ENCODE results near the gene LRMDA.

The LRMDA gene

GRCh38 chr10:75987616-75988015 is 556.2 kb downstream of the LRMDA start:
- Histone ChIP-seq H3K27me3 (ENCODE audit: insufficient read depth, low read depth) (no peaks in the 10 kb centered on the region), H4K20me1 (ENCODE audit: insufficient read depth) (no peaks in the 10 kb centered on the region), H3K9ac (no peak overlapping the region), H3K4me2 (no peak overlapping the region), H3K27ac (no peak overlapping the region), H3K36me3 (ENCODE audit: insufficient read depth) (no peaks in the 10 kb centered on the region), H2AFZ (ENCODE audit: low read depth) (no peak overlapping the region), H3K4me1 (ENCODE audit: low read depth, poor library complexity, severe bottlenecking) (peaks cover 6% of the 10 kb centered on the region), H3K4me3 (IDR thresholded peaks at IDR 0.05; ENCODE audit: insufficient read depth, low read depth, low read length) (no peak overlapping the region), H3K79me2 (ENCODE audit: insufficient read depth, low read depth) (no peaks in the 10 kb centered on the region)
- no peak for TF ChIP-seq CTCF (conservative IDR thresholded peaks at IDR 0.05; ENCODE audit: low read depth, low read length)

- no peak overlapping the region for H3K9ac ChIP-seq
- no peak overlapping the region for H3K27ac ChIP-seq
- H3K79me2 ChIP-seq (ENCODE audit: insufficient read depth, low read depth), result no peaks in the 10 kb centered on the region
- H3K36me3 ChIP-seq (ENCODE audit: insufficient read depth), result no peaks in the 10 kb centered on the region
- no peak for TF ChIP-seq CTCF (conservative IDR thresholded peaks at IDR 0.05; ENCODE audit: low read depth, low read length)
- no peak overlapping the region for H2AFZ ChIP-seq (ENCODE audit: low read depth)
- no peaks in the 10 kb centered on the region for H3K27me3 ChIP-seq (ENCODE audit: insufficient read depth, low read depth)
- no peaks in the 10 kb centered on the region for H3K4me1 ChIP-seq (ENCODE audit: low read depth, poor library complexity, severe bottlenecking)
- no peak overlapping the region for H3K4me3 ChIP-seq (IDR thresholded peaks at IDR 0.05; ENCODE audit: insufficient read depth, low read depth, low read length)
- H3K4me2 ChIP-seq, result no peak overlapping the region
- no peaks in the 10 kb centered on the region for H4K20me1 ChIP-seq (ENCODE audit: insufficient read depth)
Measured at GRCh38 chr10:75994357-75995040, 563.1 kb downstream of the LRMDA start.

GRCh38 chr10:75995041-75995430 is 563.6 kb downstream of the LRMDA start:
- Histone ChIP-seq H3K79me2 (ENCODE audit: insufficient read depth, low read depth) (no peaks in the 10 kb centered on the region), H3K4me1 (ENCODE audit: low read depth, poor library complexity, severe bottlenecking) (no peaks in the 10 kb centered on the region), H3K27ac (no peak overlapping the region), H2AFZ (ENCODE audit: low read depth) (no peak overlapping the region), H3K36me3 (ENCODE audit: insufficient read depth) (no peaks in the 10 kb centered on the region), H3K4me3 (IDR thresholded peaks at IDR 0.05; ENCODE audit: insufficient read depth, low read depth, low read length) (no peak overlapping the region), H3K9ac (no peak overlapping the region), H4K20me1 (ENCODE audit: insufficient read depth) (no peaks in the 10 kb centered on the region), H3K27me3 (ENCODE audit: insufficient read depth, low read depth) (no peaks in the 10 kb centered on the region), H3K4me2 (no peak overlapping the region)
- no peak for TF ChIP-seq CTCF (conservative IDR thresholded peaks at IDR 0.05; ENCODE audit: low read depth, low read length)

GRCh38 chr10:75995720-75996119 is 564.3 kb downstream of the LRMDA start:
- no peaks in the 10 kb centered on the region for H3K36me3 ChIP-seq (ENCODE audit: insufficient read depth)
- H2AFZ ChIP-seq (ENCODE audit: low read depth), result no peak overlapping the region
- no peaks in the 10 kb centered on the region for H3K79me2 ChIP-seq (ENCODE audit: insufficient read depth, low read depth)
- no peak overlapping the region for H3K27ac ChIP-seq
- no peaks in the 10 kb centered on the region for H3K4me1 ChIP-seq (ENCODE audit: low read depth, poor library complexity, severe bottlenecking)
- H3K4me3 ChIP-seq (IDR thresholded peaks at IDR 0.05; ENCODE audit: insufficient read depth, low read depth, low read length), result no peak overlapping the region
- H4K20me1 ChIP-seq (ENCODE audit: insufficient read depth), result no peaks in the 10 kb centered on the region
- TF ChIP-seq CTCF (conservative IDR thresholded peaks at IDR 0.05; ENCODE audit: low read depth, low read length), result no peak
- no peak overlapping the region for H3K9ac ChIP-seq
- H3K27me3 ChIP-seq (ENCODE audit: insufficient read depth, low read depth), result no peaks in the 10 kb centered on the region
- no peak overlapping the region for H3K4me2 ChIP-seq
